ENCODE data around the gene DCD. TPM values are rescaled to one million over a fixed set of nuclear protein-coding genes. Genes with fewer than 3 reads are reported as not detected.

The DCD gene
- total and polyA plus RNA-seq, 2 of the 8 experiments (the other 6 are each of a cell fraction or from before 2014, with no cell fraction given) = not detected

- TF ChIP-seq, protein P1, sequence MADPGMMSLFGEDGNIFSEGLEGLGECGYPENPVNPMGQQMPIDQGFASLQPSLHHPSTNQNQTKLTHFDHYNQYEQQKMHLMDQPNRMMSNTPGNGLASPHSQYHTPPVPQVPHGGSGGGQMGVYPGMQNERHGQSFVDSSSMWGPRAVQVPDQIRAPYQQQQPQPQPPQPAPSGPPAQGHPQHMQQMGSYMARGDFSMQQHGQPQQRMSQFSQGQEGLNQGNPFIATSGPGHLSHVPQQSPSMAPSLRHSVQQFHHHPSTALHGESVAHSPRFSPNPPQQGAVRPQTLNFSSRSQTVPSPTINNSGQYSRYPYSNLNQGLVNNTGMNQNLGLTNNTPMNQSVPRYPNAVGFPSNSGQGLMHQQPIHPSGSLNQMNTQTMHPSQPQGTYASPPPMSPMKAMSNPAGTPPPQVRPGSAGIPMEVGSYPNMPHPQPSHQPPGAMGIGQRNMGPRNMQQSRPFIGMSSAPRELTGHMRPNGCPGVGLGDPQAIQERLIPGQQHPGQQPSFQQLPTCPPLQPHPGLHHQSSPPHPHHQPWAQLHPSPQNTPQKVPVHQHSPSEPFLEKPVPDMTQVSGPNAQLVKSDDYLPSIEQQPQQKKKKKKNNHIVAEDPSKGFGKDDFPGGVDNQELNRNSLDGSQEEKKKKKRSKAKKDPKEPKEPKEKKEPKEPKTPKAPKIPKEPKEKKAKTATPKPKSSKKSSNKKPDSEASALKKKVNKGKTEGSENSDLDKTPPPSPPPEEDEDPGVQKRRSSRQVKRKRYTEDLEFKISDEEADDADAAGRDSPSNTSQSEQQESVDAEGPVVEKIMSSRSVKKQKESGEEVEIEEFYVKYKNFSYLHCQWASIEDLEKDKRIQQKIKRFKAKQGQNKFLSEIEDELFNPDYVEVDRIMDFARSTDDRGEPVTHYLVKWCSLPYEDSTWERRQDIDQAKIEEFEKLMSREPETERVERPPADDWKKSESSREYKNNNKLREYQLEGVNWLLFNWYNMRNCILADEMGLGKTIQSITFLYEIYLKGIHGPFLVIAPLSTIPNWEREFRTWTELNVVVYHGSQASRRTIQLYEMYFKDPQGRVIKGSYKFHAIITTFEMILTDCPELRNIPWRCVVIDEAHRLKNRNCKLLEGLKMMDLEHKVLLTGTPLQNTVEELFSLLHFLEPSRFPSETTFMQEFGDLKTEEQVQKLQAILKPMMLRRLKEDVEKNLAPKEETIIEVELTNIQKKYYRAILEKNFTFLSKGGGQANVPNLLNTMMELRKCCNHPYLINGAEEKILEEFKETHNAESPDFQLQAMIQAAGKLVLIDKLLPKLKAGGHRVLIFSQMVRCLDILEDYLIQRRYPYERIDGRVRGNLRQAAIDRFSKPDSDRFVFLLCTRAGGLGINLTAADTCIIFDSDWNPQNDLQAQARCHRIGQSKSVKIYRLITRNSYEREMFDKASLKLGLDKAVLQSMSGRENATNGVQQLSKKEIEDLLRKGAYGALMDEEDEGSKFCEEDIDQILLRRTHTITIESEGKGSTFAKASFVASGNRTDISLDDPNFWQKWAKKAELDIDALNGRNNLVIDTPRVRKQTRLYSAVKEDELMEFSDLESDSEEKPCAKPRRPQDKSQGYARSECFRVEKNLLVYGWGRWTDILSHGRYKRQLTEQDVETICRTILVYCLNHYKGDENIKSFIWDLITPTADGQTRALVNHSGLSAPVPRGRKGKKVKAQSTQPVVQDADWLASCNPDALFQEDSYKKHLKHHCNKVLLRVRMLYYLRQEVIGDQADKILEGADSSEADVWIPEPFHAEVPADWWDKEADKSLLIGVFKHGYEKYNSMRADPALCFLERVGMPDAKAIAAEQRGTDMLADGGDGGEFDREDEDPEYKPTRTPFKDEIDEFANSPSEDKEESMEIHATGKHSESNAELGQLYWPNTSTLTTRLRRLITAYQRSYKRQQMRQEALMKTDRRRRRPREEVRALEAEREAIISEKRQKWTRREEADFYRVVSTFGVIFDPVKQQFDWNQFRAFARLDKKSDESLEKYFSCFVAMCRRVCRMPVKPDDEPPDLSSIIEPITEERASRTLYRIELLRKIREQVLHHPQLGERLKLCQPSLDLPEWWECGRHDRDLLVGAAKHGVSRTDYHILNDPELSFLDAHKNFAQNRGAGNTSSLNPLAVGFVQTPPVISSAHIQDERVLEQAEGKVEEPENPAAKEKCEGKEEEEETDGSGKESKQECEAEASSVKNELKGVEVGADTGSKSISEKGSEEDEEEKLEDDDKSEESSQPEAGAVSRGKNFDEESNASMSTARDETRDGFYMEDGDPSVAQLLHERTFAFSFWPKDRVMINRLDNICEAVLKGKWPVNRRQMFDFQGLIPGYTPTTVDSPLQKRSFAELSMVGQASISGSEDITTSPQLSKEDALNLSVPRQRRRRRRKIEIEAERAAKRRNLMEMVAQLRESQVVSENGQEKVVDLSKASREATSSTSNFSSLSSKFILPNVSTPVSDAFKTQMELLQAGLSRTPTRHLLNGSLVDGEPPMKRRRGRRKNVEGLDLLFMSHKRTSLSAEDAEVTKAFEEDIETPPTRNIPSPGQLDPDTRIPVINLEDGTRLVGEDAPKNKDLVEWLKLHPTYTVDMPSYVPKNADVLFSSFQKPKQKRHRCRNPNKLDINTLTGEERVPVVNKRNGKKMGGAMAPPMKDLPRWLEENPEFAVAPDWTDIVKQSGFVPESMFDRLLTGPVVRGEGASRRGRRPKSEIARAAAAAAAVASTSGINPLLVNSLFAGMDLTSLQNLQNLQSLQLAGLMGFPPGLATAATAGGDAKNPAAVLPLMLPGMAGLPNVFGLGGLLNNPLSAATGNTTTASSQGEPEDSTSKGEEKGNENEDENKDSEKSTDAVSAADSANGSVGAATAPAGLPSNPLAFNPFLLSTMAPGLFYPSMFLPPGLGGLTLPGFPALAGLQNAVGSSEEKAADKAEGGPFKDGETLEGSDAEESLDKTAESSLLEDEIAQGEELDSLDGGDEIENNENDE (IDR thresholded peaks at IDR 0.05; ENCODE audit: insufficient replicate concordance, low read length) = no peak
Measured at GRCh38 chr12:54627304-54627703, 20.9 kb downstream of the DCD start (continued).
